A673 (cell line): ENCODE measurements around the gene RXRB. TPM values are rescaled to one million over a fixed set of nuclear protein-coding genes. Genes with fewer than 3 reads are reported as not detected.

Experiments used
- BruUV-seq: library from RNA; stranded (reverse); fragments of 400-500 nt; replicated peaks from 2 replicates; lab custom pipeline; 2021; lab: Mats Ljungman, UMichigan
- CTCF ChIA-PET: fragments of 300-600 bp; sonication (Branson Sonifier 250); formaldehyde crosslinking; loops from one replicate; lab custom pipeline; 2022; ENCODE audit warnings: antibody characterized with exemption; lab: Charles Lee
- POLR2A ChIA-PET: fragments of 300-600 bp; sonication (Branson Sonifier 250); formaldehyde crosslinking; loops from one replicate; lab custom pipeline; 2022; ENCODE audit warnings: antibody characterized with exemption; ENCODE audit not compliant: low non-redundant PET; lab: Charles Lee
- DNase-seq: peaks from one replicate; pipeline ENCODE4 v3.0.0-alpha.2; 2015; ENCODE audit warnings: low spot score
- H3K27ac ChIP-seq: fragments of 200-600 bp; sonication (generic); 2 replicates; pipeline ENCODE4 v1.5.1; 2016; ENCODE audit warnings: mixed run types, low read depth, mild to moderate bottlenecking, mixed read lengths, antibody characterized with exemption, low read length; ENCODE audit not compliant: poor library complexity, severe bottlenecking
- H3K27me3 ChIP-seq: fragments of 200-600 bp; sonication (generic); replicated peaks from 2 replicates; pipeline ENCODE4 v1.6.1; 2017; ENCODE audit warnings: mixed run types, low read depth, mild to moderate bottlenecking, mixed read lengths, antibody characterized with exemption, low read length; ENCODE audit not compliant: insufficient read depth, poor library complexity
- H3K36me3 ChIP-seq: fragments of 200-600 bp; sonication (generic); 2 replicates; pipeline ENCODE4 v1.6.1; 2016; ENCODE audit warnings: mixed run types, mild to moderate bottlenecking, mixed read lengths, antibody characterized with exemption, low read length; ENCODE audit not compliant: insufficient read depth, poor library complexity, severe bottlenecking
- H3K4me1 ChIP-seq: fragments of 200-600 bp; sonication (generic); 2 replicates; pipeline ENCODE4 v1.6.1; 2017; ENCODE audit warnings: mixed run types, mild to moderate bottlenecking, mixed read lengths, antibody characterized with exemption, low read length; ENCODE audit not compliant: insufficient read depth, poor library complexity, severe bottlenecking
- H3K4me3 ChIP-seq: fragments of 200-600 bp; sonication (generic); 2 replicates; pipeline ENCODE4 v1.5.1; 2016; ENCODE audit warnings: low read depth, mixed run types, mild to moderate bottlenecking, mixed read lengths, low read length; ENCODE audit not compliant: poor library complexity, severe bottlenecking
- H3K9me3 ChIP-seq: fragments of 200-600 bp; sonication (generic); 2 replicates; pipeline ENCODE4 v1.6.1; 2016; ENCODE audit warnings: mixed run types, low read depth, mild to moderate bottlenecking, mixed read lengths, antibody characterized with exemption, low read length; ENCODE audit not compliant: poor library complexity, severe bottlenecking
- EZH2 ChIP-seq: fragments of 200-600 bp; sonication (generic); IDR thresholded peaks from 2 replicates; pipeline ENCODE4 v1.6.1; 2017; ENCODE audit warnings: borderline replicate concordance, low read depth, mild to moderate bottlenecking, mixed read lengths, antibody characterized with exemption, low read length; ENCODE audit not compliant: poor library complexity, severe bottlenecking
- intact Hi-C: fragments of 100-400 bp; cut with micrococcal nuclease; formaldehyde crosslinking; loops from one replicate; pipeline ENCODE4 v1.10.0; 2022; ENCODE audit not compliant: unreplicated experiment
- total RNA-seq: library from RNA; stranded (reverse); gene quantifications from 2 replicates; pipeline ENCODE4 v1.2.3, GENCODE V29; 2021
- TF ChIP-seq, protein P1 (sequence below): fragments of 300-800, 200-600 bp; sonication (generic); conservative IDR thresholded peaks from 2 replicates; pipeline ENCODE4 v1.5.1; 2017; ENCODE audit warnings: low read depth, mild to moderate bottlenecking, antibody characterized with exemption, low read length, moderate library complexity, mixed read lengths

The RXRB gene
- total RNA-seq, 1 experiment from 2014 or later, result 43.6 TPM

- Histone ChIP-seq H3K27me3 (no peaks in the 10 kb centered on the region), H3K9me3 (no peaks in the 10 kb centered on the region), H3K4me3 (no peak overlapping the region), H3K36me3 (peaks cover 24% of the 10 kb centered on the region), H3K4me1 (peaks cover 44% of the 10 kb centered on the region), H3K27ac (no peak overlapping the region)
- ChIA-PET POLR2A (no interaction called here), CTCF (no interaction called here)
- TF ChIP-seq EZH2, result no peak
- TF ChIP-seq, protein P1, sequence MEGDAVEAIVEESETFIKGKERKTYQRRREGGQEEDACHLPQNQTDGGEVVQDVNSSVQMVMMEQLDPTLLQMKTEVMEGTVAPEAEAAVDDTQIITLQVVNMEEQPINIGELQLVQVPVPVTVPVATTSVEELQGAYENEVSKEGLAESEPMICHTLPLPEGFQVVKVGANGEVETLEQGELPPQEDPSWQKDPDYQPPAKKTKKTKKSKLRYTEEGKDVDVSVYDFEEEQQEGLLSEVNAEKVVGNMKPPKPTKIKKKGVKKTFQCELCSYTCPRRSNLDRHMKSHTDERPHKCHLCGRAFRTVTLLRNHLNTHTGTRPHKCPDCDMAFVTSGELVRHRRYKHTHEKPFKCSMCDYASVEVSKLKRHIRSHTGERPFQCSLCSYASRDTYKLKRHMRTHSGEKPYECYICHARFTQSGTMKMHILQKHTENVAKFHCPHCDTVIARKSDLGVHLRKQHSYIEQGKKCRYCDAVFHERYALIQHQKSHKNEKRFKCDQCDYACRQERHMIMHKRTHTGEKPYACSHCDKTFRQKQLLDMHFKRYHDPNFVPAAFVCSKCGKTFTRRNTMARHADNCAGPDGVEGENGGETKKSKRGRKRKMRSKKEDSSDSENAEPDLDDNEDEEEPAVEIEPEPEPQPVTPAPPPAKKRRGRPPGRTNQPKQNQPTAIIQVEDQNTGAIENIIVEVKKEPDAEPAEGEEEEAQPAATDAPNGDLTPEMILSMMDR, result no peak
- no TSS peak for BruUV-seq
- no peak for DNase-seq
- intact Hi-C loops, result loop anchor here (5.0 to 10.0 kb wide), 2 partner anchors 95 to 192 kb away; partner anchors contain the start of genes KIFC1 and RGL2
Measured at GRCh38 chr6:33202799-33203198, 2.3 kb upstream of the RXRB start.

- BruUV-seq, result no TSS peak
Measured at GRCh38 chr6:33201935-33202334, 1.5 kb upstream of the RXRB start.

GRCh38 chr6:33201147-33201545 lies 681 bp upstream of the RXRB start:
- intact Hi-C loops, result loop anchor here (2.0 to 10.0 kb wide), 3 partner anchors 48 to 194 kb away; partner anchors contain the start of genes KIFC1 and RGL2
- CTCF ChIA-PET, result no interaction called here
- no peak for DNase-seq

More at GRCh38 chr6:33201935-33202334, 1.5 kb upstream of the RXRB start:
- peak overlapping the region; percentile 80 for H3K4me3 ChIP-seq
- no peak for DNase-seq
- no peaks in the 10 kb centered on the region for H3K27me3 ChIP-seq
- ChIA-PET CTCF (no interaction called here), POLR2A (no interaction called here)
- H3K36me3 ChIP-seq, result peaks cover 32% of the 10 kb centered on the region
- H3K27ac ChIP-seq, result peak overlapping the region; percentile 95
- intact Hi-C loops, result loop anchor here (2.0 to 10.0 kb wide), 3 partner anchors 47 to 193 kb away; partner anchors contain the start of genes KIFC1 and RGL2
- peaks cover 40% of the 10 kb centered on the region for H3K4me1 ChIP-seq
- H3K9me3 ChIP-seq, result no peaks in the 10 kb centered on the region
- no peak for TF ChIP-seq EZH2
- TF ChIP-seq, protein P1, result no peak

More at GRCh38 chr6:33201147-33201545, 681 bp upstream of the RXRB start:
- H3K36me3 ChIP-seq, result peaks cover 40% of the 10 kb centered on the region
- H3K9me3 ChIP-seq, result no peaks in the 10 kb centered on the region
- peak overlapping the region; percentile 80 for H3K4me3 ChIP-seq
- BruUV-seq, result TSS peak; percentile 75
- peaks cover 32% of the 10 kb centered on the region for H3K4me1 ChIP-seq
- POLR2A ChIA-PET, result no interaction called here
- TF ChIP-seq EZH2, result no peak
- H3K27ac ChIP-seq, result peak overlapping the region; percentile 95
- H3K27me3 ChIP-seq, result no peaks in the 10 kb centered on the region
